HG03378 (cell line): ENCODE data around the gene NLRP5.
"Not testable (repeated sequence)": the region's sequence is repeated elsewhere in the genome, so short reads cannot be mapped to it uniquely, and the experiment has no call there.

Source experiments
- ATAC-seq: cut with Tn5 transposase; IDR thresholded peaks from one replicate; pipeline ENCODE4 v1.9.1; 2021; ENCODE audit warnings: mild to moderate bottlenecking, moderate library complexity; ENCODE audit not compliant: unreplicated experiment

The NLRP5 gene

GRCh38 chr19:55986487-55986886 is at the start of gene NLRP5:
Gene NLRP5, plus strand, starts transcription at chr19:55986775.
- no peak for ATAC-seq

- no peak for ATAC-seq
Measured at GRCh38 chr19:55939206-55939605, 47.4 kb upstream of the NLRP5 start.

- no peak for ATAC-seq
Measured at GRCh38 chr19:55940306-55940705, 46.3 kb upstream of the NLRP5 start.

- no peak for ATAC-seq
Measured at GRCh38 chr19:55947532-55947931, 39.0 kb upstream of the NLRP5 start, which contains the start of gene NLRP8. Gene NLRP8, plus strand, starts transcription at chr19:55947832.

- not testable (repeated sequence) for ATAC-seq
Measured at GRCh38 chr19:55950566-55950965, 36.0 kb upstream of the NLRP5 start.

- ATAC-seq, result no peak
Measured at GRCh38 chr19:55956431-55956830, 30.1 kb upstream of the NLRP5 start.

- no peak for ATAC-seq
Measured at GRCh38 chr19:55958356-55958755, 28.2 kb upstream of the NLRP5 start.

DNA sequence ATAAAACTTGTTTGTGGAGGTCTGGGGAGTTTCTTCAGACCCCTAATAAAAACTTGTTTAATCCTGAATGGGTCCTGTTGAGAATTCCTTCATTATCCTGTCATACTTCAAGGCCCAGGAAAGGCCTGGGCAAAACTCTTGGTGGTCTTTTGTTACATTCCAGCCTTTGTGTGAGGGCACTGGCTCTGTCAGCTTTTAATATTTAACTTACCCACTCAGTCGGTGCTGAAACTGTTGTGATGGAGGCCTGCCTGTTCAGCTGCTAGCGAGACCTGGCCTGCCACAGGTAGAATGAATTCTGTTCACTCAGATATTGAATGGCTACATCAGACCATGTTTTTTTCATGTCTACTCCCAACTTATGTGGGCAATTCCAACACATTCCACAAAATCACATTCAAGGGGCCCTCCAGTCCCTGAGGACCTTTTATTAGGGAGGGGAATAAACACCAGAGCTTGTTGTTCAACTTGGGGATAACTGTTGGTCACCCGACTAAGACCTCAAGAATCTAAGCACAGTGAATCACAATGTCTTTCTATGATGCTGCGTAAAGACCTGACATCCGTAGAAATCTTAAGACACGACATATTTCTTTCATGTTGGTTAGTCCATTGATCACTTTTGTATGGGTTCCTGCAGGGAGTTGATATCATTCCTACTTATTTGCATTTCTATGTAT is 26.4 kb upstream of the NLRP5 start:
- no peak for ATAC-seq

GRCh38 chr19:55962186-55962585 is 24.4 kb upstream of the NLRP5 start:
- ATAC-seq, result no peak

- no peak for ATAC-seq
Measured at GRCh38 chr19:55973982-55974381, 12.6 kb upstream of the NLRP5 start.

- no peak for ATAC-seq
Measured at GRCh38 chr19:55980415-55980814, 6.2 kb upstream of the NLRP5 start.

DNA sequence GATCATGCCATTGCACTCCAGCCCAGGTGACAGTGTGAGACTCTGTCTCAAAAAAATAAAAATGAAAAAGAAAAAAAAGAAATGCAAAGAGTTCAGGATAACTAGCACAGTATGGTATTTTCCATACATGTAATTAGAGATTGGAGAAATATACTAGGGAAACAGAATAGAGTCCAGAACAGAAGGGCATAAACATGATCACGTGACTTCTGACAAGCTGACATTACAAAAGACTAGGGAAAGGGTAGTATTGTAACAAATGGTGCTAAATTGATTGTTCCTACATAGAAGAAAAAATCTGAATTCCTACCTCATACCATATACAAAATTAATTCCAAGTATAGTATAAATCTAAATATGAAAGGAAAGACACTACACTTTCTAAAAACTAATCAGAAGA is 1.3 kb upstream of the NLRP5 start:
- ATAC-seq, result no peak

DNA sequence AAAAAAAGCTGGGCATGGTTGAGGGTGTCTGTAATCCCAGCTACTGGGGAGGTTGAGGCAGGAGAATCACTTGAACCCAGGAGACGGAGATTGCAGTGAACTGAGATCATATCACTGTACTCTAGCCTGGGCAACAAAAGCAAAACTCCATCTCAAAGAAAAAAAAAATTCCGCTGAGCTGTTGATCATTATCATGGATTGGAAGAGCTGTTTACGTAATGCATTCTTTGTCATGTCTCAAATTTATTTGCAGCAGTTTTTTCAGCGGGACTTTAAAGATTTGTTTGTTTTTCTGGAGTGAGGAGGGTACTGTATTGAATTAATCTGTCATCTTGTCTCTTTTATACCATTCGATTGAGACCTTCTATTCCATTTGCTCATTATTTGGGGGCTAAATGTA is 4.3 kb downstream of the NLRP5 start:
- no peak for ATAC-seq

- no peak for ATAC-seq
Measured at GRCh38 chr19:55993492-55993891, 6.9 kb downstream of the NLRP5 start.

GRCh38 chr19:56014765-56015164 is 28.2 kb downstream of the NLRP5 start:
- no peak for ATAC-seq

DNA sequence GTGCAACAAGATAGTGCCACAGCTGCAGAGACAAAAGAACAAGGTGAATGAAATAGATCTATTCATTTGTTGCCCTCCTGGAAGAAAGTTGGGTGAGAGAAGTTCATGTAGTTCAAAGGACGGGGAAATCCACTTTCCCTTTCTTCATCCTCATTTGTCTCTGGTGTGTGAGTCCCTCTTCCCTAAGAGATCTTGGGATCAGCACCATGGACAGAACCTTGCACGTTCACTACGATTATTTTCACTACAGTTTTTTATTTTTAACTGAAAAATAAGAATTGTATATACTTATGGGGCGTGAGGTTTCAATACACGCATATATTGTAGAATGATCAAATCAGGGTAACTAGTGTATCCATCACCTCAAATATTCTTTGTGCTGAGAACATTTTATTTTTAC is 29.2 kb downstream of the NLRP5 start:
- ATAC-seq, result no peak

DNA sequence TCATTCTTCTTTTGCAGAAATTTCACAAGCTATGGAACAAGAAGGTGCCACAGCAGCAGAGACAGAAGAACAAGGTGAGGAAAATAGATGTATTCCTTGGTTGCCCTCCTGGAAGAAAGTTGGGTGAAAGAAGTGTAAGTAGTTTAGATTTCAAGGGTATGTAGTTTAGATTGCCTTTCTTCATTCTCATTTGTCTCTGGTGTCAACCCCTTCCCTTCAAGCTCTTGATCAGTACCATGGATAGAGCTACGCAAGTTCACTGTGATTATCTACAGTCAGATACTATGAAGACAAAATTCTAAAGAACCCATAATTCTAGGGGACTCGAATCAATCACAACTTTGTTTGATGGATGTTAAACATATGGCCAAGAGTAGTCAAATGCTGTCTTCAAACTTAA is 32.8 kb downstream of the NLRP5 start:
- ATAC-seq, result not testable (repeated sequence)

DNA sequence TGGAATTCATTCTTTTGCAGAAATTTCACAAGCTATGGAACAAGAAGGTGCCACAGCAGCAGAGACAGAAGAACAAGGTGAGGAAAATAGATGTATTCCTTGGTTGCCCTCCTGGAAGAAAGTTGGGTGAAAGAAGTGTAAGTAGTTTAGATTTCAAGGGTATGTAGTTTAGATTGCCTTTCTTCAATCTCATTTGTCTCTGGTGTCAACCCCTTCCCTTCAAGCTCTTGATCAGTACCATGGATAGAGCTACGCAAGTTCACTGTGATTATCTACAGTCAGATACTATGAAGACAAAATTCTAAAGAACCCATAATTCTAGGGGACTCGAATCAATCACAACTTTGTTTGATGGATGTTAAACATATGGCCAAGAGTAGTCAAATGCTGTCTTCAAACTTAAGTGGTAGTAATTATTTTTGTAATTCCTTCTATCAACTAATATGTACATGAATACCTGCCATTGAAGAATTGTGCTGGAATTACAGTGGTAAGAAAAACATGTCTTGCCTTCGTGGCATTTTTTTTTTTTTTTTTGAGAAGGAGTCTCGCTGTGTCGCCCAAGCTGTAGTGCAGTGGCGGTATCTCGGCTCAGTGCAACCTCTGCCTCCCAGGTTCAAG is 33.9 kb downstream of the NLRP5 start:
- ATAC-seq, result not testable (repeated sequence)

DNA sequence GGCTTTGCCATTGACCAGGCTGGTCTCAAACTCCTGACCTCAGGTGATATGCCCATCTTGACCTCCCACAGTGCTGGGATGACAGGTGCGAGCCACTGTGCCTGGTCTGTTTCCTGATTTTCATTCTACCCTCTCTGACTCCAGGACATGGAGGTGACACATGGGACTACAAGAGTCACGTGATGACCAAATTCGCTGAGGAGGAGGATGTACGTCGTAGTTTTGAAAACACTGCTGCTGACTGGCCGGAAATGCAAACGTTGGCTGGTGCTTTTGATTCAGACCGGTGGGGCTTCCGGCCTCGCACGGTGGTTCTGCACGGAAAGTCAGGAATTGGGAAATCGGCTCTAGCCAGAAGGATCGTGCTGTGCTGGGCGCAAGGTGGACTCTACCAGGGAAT is 40.2 kb downstream of the NLRP5 start:
- no peak for ATAC-seq

DNA sequence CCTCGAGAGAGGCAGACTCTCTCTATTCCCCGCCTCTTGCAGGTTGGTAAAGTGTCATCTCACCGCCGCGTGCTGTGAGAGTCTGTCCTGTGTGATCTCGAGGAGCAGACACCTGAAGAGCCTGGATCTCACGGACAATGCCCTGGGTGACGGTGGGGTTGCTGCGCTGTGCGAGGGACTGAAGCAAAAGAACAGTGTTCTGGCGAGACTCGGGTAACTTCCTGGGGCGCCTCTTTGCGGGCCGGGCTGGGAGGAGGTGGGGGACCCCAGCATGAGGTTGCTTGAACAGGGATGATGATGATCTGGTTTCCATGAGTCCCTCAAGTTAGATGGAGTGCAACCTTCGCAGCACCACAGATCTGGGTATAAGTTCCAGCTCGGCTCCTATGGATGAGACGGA is 67.0 kb downstream of the NLRP5 start:
- ATAC-seq, result no peak

- ATAC-seq, result no peak
Measured at GRCh38 chr19:56066152-56067023, 79.8 kb downstream of the NLRP5 start.

- ATAC-seq, result no peak
Measured at GRCh38 chr19:56069642-56070041, 83.1 kb downstream of the NLRP5 start.
